Measurements from ENCODE around the gene CTAGE4.

GRCh38 chr7:144142187-144142586 lies 41.1 kb upstream of the CTAGE4 start:
- TF ChIP-seq TCF12 (IDR thresholded peaks at IDR 0.05) (no peak), TCF12 (CRISPR knock-in tag; IDR thresholded peaks at IDR 0.05) (no peak), ZBTB44 (CRISPR knock-in tag; IDR thresholded peaks at IDR 0.05) (no peak)

Data from HepG2 (cell line).